HG03521 (cell line): ENCODE results near the gene TEKT4.
"Not testable (repeated sequence)": the region's sequence is repeated elsewhere in the genome, so short reads cannot be mapped to it uniquely, and the experiment has no call there.

Experiments
- ATAC-seq: cut with Tn5 transposase; IDR thresholded peaks from one replicate; pipeline ENCODE4 v1.9.1; 2021; ENCODE audit warnings: mild to moderate bottlenecking, moderate library complexity; ENCODE audit not compliant: unreplicated experiment

The TEKT4 gene

DNA sequence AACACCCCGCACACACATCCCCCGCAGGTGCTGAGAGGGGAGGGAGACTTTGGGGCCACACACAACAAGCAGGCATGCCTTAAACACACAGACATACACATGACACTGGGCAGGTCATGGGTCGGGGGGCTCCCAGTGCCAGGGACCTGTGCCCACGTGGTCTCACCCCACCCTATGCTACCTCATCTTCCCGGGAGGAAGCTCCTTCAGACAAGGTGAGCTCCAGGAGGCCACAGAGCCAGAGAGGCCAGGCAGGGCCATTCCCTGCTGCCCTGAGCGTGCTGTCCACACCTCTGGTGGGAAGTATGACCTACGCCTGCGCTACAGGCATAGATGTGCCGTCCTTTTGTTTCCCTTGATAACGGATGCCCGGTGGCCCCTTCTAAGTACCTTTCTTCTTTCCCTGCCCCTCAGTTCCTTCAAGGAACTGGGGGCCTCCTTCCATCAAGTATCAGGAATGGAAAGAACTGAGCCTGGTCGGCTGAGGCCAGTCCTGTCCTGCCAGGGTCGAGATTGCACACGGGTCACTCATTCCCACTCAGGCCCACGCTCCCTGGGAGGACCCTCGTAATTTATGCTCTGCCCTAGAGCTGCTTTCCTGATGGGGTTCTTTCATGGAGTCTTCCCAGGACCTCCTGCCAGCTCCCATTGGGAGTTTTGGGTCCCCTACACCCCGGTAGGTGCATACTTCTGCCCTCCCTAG lies 4.7 kb downstream of the TEKT4 start:
- no peak for ATAC-seq

DNA sequence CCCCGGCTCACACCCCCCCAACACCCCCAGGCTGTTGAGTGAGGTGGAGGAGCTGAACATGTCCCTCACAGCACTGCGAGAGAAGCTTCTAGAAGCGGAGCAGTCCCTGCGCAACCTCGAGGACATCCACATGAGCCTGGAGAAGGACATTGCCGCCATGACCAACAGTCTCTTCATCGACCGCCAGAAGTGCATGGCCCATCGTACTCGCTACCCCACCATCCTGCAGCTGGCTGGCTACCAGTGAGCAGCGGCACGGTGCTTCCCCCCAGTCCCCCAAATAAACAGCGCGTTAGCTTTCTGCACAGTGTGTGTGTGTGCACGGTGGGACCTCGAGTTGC lies 5.3 kb downstream of the TEKT4 start:
- ATAC-seq, result no peak

DNA sequence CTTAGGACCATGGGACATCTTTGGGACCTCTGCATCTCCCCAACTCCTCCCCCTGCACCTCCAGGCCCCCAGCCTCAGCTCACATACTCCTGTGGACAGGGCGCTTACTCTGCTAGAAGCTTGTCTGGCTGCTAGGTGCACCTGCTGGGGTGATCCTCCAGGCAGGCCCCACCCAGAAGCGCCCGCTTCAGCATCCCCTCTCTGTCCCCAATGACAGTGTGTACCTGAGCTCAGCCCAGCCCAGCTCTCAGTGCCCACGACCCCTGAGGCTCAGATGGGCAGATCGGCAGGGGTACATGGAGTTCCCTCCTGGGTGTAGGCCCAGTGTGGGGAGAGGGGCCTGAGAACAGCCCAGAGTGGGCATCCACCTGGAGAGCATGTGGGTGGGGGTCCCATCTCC lies 5.9 kb downstream of the TEKT4 start:
- ATAC-seq, result no peak

DNA sequence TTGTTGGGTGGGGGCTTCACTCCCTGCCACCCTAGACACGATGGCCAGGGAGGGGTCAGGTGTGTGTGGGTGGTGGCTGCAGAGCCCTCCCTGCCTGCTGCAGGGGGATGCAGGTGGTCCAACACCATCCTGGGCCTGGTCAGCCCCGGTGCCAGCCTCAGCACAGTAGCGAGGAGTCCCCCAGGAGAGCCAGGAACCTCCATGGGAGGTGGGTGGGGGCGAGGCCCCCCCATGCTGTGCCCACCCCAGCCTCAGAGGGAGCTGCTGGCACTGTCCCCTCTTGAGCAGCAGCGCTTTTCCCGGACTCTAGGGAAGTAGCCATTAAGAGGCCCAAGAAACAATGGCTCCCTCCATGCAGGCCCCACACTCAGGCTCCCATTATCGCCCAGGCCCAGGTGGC lies 7.3 kb downstream of the TEKT4 start:
- ATAC-seq, result not testable (repeated sequence)

DNA sequence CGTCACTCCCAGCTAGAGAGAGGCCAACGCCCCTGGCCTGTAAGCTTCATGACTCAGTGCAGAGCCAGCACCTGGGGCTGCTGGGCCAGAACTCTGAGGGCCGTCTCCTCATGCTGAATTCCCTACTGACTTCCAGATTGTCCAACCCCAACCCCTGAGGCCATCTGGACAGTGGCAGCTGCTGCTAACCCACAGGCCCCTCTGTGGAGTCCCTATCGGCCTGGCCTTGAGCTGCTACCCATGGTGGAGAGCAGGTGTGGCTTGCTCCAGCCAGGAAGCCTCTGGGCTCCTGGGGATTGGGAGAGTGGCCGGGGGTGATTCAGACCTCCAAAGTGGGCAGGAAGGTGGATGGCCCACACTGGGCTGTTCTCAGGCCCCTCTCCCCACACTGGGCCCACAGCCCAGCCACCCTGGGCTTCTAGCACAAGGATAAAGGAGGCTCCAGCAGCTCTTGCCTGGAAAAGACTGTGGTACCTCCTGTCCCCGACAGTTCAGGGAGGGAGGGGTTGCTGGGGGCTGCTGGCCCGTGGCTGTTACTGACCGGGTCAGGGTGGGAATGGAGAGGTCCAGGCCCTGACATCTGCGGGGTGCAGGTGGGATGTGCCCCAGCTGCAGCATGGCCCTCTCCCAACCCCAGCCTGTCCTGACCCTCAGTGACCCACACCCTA lies 8.2 kb downstream of the TEKT4 start:
- ATAC-seq, result no peak

DNA sequence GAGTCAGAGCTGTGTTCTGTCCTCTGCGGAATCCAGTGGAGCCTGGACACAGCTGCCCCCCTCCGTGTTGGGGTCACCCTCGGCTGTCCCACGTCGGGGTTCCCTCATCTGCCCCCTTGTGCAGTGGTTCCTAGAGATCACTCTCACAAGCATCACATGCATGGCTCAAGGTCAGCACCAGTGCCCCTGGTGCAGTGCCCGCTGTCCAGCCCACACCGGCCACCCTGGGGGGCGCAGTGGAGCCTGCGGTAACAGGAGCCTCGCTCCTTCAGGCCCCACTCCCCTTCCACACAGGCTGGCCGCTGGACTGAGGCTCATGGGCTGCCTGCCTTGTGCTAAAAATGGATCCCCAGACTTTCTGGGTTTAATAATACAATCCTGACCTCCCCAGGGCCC lies 8.8 kb downstream of the TEKT4 start:
- ATAC-seq, result no peak

DNA sequence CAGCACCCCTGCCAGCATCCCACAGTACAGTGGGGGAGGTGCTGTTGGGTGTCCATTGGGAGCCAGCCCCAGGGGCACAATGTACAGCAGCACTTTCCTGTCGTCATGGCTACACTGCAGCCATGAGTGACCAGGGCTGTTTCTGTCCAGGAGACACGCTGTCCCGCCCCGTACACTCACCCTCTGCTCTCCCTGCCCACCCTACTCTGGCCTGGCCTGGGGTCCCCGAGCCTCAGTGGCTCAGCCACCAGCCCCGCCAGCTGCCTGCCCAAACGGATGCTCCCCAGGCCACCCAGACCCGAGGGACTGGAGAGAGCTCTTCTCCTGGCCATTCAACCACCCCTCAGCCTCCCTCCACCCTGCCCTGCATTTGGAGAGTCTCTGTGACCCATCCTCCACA lies 9.3 kb downstream of the TEKT4 start:
- no peak for ATAC-seq

DNA sequence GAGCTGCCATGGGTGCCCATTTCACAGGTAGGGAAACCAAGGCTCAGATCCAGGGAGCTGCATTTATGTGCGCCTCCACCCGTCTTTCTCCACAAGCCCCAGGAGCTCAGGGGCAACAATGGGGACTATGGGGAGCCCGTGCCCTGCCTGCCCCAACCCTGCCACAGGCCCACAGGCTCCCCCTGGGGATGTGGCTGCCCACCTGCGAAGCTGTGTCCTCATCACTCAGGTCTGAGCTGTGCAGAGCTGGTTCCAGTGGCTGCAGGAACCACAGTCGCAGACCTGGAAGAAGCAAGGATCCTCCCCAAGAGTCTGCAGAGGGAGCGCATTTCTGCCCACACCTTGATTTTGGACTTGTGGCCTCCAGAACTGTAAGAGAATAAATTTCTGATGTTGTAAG lies 9.8 kb downstream of the TEKT4 start:
- ATAC-seq, result no peak

DNA sequence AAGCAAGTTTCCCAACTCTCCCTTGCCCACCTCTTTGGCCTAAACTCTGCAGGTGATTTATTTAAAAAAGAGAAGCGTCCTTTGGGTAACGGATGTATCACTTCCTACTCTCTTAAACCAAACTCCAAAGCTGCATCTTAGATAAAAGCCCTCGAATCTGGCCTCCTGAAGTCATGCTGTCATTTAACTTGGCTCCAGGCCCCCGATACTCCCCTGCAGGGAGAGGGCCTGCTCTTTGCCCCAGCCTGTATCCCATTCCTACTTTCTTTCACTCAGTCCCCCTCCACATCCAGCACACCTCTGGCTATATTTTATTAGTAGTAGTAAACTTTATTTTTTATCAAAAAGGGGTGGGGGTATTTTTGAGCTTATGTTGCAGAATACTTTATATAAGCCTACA lies 19.0 kb downstream of the TEKT4 start:
- ATAC-seq, result no peak

DNA sequence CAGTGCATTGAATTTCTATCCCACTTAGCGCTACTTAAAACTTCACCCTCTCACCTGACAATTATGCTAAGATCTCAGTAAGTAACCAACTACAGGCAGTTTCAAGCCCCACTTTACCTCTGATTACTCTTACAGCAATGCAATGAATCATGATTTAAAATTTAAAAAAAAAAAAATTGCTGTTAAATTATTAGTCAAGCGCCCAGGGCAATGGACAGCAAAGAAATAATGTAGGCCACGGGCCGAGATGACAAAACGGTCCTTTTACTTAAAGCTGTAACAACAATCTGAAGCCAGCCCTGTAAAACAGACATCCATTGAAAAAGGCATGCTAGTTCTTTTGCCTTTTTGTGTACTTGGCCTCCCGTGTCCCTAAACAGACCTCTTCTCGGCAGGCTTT lies 24.0 kb downstream of the TEKT4 start:
- not testable (repeated sequence) for ATAC-seq

DNA sequence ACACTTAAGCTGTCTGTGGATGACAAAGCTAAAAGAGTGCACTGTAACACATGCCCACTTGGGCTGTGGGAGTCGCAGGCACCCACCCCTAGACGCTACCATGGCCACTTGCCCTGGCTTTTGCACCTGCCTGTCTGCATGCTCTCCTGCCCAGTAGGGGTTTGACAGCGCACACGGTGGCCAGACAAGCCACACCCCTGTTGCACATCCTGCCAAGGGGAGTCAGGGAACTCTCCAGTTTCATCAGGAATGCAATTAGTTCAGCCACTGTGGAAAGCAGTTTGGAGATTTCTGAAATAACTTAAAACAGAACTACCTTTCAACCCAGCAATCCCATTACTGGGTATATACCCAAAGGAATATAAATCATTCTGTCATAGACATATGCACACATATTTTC lies 35.7 kb downstream of the TEKT4 start:
- not testable (repeated sequence) for ATAC-seq

DNA sequence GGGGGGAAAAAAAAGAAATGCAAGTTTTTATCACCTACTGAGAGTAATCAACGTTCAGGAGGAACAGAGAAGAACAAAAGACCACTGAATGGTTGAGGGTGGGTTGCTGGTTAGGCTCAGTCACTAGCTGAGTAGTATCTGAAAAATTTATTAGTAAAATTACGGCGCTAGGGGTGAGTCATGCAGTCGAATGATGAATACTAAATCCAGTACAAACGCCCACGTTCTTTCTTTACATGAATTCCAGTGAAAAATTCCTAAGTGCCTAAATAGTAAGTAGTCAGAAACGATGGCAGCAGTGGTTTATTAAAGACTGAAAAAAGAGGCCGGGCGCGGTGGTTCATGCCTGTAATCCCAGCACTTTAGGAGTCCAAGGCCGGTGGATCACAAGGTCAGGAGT lies 52.0 kb downstream of the TEKT4 start:
- ATAC-seq, result no peak

DNA sequence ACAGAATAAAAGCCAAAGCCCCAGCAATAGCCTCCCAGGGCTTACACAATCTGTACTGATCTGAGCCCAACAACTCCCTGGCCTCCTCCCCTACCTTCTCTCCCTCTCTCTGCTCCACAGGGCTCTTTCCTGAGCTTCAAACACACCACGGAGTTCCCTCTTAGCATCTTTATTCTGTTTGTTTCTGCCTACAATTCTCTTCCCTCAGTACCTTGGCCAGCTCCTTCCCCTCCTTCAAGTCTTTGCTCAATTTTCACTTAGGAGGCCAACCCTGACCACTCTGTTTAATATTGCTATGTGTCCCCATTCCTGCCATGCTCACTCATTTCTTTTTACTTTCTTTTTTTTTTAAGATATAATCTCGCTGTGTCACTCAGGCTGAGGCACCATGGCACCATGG lies 53.8 kb downstream of the TEKT4 start:
- not testable (repeated sequence) for ATAC-seq
